HL-60/S4 (cell line): Measurements from ENCODE around the gene SEC16B.

Experiments used
- in situ Hi-C: fragments of 300-500 bp; cut with MboI; formaldehyde crosslinking; loops from 2 replicates; pipeline ENCODE4 v1.14.3; 2022; ENCODE audit warnings: low sequenced_read_pairs

Gene SEC16B

GRCh38 chr1:177981200-177981599 lies 11.3 kb upstream of the SEC16B start:
- in situ Hi-C loops, result no loop called here

- in situ Hi-C loops, result no loop called here
Measured at GRCh38 chr1:177979272-177979671, 9.4 kb upstream of the SEC16B start.

- in situ Hi-C loops, result no loop called here
Measured at GRCh38 chr1:177978530-177978929, 8.7 kb upstream of the SEC16B start.

GRCh38 chr1:177977141-177977540 lies 7.3 kb upstream of the SEC16B start:
- in situ Hi-C loops, result no loop called here

GRCh38 chr1:177976596-177976995 lies 6.7 kb upstream of the SEC16B start:
- in situ Hi-C loops, result no loop called here

GRCh38 chr1:177975588-177976495 lies 6.0 kb upstream of the SEC16B start:
- in situ Hi-C loops, result no loop called here

- in situ Hi-C loops, result no loop called here
Measured at GRCh38 chr1:177973585-177973984, 3.7 kb upstream of the SEC16B start.

- in situ Hi-C loops, result no loop called here
Measured at GRCh38 chr1:177969109-177969508, 749 bp downstream of the SEC16B start.

DNA sequence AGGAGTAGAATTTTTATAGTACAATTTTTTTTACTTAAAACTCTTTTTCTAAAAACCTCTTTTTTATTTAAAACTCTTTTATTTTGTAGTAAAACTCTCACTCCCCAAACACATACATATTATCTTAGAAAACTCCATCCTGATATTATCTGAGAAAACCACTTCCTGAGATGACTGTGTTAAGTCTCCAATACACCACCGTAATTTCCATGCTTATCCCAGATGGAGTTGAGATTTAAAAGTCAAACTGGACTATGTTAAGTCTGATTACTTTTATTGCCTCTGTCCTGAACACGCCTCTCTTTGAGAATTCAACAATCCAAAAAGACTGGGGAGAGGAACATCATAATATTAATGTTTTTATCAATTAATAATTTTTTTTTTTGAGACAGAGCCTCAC lies 3.7 kb downstream of the SEC16B start:
- in situ Hi-C loops, result no loop called here

DNA sequence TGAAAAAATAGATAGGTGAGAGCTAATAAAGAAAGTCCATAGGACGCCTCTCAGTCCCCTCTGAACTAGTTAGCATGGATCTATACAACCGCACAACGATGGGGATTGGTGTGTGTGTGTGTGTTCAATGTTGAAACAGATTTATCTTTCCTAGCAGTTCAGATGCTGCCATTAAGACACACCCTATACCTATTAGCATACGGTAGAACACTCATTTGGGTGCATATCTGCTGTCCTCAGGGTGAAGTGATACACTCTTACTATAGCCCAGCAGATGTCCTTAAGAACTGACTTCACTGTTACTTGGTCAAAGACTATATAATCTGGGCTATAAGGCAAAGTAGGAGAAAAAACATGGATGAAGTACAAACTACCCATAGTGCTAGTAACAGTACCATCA lies 4.6 kb downstream of the SEC16B start:
- in situ Hi-C loops, result no loop called here

DNA sequence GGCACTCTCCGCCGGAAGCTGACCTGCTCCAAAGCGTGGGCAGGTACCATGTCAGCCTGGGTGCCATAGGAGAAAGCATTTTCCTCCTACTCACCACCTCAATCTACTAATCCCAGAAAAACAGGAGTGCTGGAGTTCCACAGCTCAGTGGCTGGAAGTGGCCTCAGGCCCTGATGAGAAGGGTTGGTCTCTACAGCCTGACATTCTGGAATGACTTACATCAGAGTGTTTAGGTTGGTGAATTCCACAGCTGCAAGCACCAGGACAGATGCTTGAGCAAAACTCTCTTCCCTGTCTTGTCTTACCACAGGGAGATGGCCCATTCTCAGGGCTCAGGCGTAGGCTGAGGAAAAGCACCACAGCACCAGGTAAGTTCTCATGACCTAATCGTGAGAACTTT lies 5.5 kb downstream of the SEC16B start:
- in situ Hi-C loops, result no loop called here

DNA sequence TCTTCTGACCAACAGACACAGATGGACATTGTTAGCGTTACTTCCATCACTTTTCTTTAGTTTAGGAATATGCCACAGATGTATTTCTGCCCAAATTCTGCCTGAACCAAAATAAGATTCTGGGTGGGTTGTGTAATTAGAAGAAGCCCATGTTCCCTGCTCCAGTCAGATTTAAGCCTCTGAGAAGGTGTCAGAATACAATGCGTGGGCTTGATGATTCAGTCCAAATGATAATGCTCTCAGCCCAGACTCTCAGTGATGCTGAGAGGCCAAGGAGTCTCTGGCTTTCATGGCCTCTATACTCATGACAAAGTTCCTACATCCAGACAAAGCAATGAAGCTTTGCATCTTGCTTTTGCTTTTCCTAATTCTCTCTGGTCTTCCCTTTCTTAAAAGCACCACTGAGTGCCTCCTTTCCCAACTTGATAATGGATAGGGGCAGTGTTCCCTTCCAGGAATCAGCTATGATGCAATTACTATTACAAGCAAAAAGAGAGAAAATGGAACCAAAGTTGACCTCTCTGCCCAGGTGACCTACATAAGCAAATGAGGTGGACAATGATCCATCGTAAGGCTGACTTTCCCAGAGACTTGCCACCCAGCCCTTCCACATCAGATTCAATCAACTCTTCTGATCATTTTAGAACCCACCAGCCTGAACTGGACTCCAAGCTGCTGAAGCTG lies 8.8 kb downstream of the SEC16B start:
- in situ Hi-C loops, result no loop called here

GRCh38 chr1:177959811-177960515 lies 9.9 kb downstream of the SEC16B start:
- in situ Hi-C loops, result no loop called here

DNA sequence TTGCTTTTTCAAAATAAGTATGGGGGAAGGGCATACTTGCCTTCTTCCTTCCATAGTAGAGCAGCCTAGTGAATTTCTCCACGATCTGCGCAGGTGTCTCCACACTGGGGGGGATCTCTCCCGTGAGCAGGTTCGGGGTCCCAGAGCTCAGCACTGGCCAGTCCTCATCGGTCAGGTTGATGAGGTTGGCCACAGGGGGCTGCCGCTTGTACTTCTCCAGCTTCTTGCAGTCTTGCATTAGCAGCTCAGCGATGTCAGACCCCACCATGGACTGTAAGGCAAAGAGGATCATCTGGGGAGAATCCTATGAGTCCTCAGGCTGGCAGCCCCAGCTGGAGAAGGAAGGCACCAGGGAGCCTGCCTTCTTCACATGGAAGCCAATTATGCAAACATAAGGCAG lies 11.8 kb downstream of the SEC16B start:
- in situ Hi-C loops, result no loop called here

- in situ Hi-C loops, result no loop called here
Measured at GRCh38 chr1:177954076-177954475, 15.8 kb downstream of the SEC16B start.

DNA sequence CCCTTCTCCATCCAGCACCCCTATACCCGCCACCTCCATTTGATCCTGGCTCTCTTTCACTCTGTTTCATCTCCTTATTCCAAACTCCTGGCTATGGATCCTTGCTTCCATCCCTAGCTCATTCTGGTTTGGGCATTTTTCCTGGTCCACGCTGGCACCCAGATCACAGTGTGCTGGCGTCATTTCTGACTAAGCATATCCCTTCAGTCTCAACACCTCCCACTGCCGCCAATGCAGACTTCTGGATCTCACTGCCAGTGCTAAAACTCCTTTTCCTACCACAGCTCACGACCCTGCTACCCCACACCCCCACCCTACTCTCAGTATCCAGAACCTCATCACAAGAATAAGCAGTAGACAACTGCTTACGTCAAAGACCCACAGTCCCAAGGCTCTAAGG lies 16.3 kb downstream of the SEC16B start:
- in situ Hi-C loops, result no loop called here

- in situ Hi-C loops, result no loop called here
Measured at GRCh38 chr1:177952691-177953090, 17.2 kb downstream of the SEC16B start.

- in situ Hi-C loops, result no loop called here
Measured at GRCh38 chr1:177952249-177952648, 17.6 kb downstream of the SEC16B start.

DNA sequence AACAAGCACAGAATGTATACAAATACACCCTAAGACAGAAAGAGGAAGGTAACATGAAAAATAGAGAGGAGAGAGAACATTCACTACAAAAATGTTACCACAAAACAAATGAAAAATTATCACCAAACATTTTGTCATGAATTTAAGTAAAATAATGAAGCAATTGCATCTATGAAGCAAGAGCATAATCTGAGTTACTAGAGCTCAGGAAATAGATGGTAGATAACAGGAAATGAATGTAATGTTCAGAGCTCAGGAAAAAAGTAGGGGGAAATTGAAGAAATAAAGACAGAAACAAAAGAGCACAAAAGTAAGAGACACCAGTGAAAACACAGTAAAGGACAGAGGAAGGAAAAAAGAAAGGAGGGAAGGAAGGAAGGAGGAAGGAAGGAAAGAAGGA lies 19.4 kb downstream of the SEC16B start:
- in situ Hi-C loops, result no loop called here

DNA sequence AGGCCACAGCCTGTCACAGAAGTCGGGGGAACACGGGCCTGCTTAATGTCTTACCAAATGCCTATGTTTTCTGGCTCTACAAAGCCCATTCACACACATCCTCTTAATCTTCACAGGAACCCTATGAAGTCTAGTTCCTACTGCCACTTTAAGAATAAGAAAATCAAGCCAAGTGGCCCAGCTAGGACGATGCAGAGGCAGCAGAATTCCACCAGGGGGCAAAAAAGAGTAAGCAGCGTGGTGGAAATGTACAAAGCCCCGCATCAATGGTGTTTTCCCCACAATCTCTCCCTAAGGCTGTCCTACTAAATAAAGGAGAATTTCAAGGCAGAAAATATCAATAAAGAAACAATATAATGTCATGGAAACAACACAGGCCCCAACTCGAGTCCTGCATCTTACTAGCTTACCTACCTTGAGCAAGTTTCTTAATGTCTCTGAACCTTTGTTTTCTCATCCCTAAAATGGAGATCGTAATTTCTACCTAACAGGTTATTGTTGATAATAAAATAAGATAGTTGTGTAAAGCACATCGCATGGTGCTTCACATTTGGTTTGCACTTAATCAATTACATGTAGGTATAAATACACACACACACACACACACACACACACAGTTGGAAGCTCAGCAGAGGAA lies 21.4 kb downstream of the SEC16B start:
- in situ Hi-C loops, result loop anchor here (25.0 kb wide), 1 partner anchor 1061 kb away; no protein-coding TSS in a partner anchor

DNA sequence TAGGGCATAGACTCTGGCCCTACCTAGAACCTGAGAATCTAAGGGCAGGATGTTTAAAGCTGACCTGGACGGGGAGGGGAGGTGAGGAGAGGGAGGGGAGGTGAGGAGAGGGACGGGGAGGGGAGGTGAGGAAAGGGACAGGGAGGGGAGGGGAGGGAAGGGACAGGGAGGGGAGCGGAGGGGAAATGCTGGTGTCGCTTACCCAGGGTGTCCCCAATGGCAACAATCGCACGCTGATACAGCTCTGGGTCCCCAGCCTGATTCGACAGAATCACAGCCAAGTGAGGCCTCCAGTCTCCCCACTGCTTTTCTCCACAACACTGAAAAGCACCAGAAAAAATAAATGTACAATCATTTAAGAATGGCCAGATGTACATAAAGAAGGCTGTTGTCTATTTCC lies 22.2 kb downstream of the SEC16B start:
- in situ Hi-C loops, result loop anchor here (25.0 kb wide), 1 partner anchor 1060 kb away; no protein-coding TSS in a partner anchor
